Fibroblast of lung (primary cell): ENCODE results near the gene SGCD.

Experiments
- EZH2 ChIP-seq: IDR thresholded peaks from 2 replicates; pipeline ENCODE4 v1.5.1; 2012; ENCODE audit warnings: low read length, control low read depth, mild to moderate bottlenecking; ENCODE audit errors: missing control alignments
- TF ChIP-seq, protein P1 (sequence below), 2 donors: IDR thresholded peaks in 1 of 2; conservative IDR thresholded peaks in 1 of 2; 1 replicate in 1 of 2; 2 replicates in 1 of 2; pipeline ENCODE4 v1.5.1; 2011 to 2012; ENCODE audit warnings: low read length in 2 of 2, control low read depth in 1 of 2, inconsistent platforms in 1 of 2, low read depth in 1 of 2, mild to moderate bottlenecking in 1 of 2

DNA sequence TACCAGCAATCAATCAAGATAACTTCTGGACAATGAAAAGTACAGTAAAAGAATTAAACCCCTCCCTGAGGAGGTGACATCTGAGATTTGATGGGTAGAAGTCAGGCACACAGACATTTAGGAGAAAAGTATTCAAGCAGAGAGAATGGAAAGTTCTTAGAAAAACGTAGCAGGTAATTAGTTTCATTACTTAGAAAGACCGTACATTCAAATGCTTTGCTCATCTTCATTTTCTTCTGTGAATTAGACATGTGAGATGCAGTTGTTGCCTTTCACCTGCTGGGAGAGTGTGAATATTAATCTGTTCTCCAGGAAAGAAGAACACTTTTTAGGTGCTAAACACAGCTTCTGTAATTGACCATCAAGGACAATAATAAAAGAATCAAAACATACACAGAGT lies 451.8 kb downstream of the SGCD start:
- TF ChIP-seq, protein P1, sequence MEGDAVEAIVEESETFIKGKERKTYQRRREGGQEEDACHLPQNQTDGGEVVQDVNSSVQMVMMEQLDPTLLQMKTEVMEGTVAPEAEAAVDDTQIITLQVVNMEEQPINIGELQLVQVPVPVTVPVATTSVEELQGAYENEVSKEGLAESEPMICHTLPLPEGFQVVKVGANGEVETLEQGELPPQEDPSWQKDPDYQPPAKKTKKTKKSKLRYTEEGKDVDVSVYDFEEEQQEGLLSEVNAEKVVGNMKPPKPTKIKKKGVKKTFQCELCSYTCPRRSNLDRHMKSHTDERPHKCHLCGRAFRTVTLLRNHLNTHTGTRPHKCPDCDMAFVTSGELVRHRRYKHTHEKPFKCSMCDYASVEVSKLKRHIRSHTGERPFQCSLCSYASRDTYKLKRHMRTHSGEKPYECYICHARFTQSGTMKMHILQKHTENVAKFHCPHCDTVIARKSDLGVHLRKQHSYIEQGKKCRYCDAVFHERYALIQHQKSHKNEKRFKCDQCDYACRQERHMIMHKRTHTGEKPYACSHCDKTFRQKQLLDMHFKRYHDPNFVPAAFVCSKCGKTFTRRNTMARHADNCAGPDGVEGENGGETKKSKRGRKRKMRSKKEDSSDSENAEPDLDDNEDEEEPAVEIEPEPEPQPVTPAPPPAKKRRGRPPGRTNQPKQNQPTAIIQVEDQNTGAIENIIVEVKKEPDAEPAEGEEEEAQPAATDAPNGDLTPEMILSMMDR (conservative IDR thresholded peaks at IDR 0.05 in 1 of 2, IDR thresholded peaks at IDR 0.05 in 1 of 2; ENCODE audit: low read depth in 1 of 2, low read length in 2 of 2) = no peak
- no peak for TF ChIP-seq EZH2
